ENCODE measurements around the gene TRIM47. TPM values are rescaled to one million over a fixed set of nuclear protein-coding genes. Genes with fewer than 3 reads are reported as not detected.

Gene TRIM47
- total and polyA plus RNA-seq, 8 donors, result 3.5 to 40.4 (median 18.1) TPM

DNA sequence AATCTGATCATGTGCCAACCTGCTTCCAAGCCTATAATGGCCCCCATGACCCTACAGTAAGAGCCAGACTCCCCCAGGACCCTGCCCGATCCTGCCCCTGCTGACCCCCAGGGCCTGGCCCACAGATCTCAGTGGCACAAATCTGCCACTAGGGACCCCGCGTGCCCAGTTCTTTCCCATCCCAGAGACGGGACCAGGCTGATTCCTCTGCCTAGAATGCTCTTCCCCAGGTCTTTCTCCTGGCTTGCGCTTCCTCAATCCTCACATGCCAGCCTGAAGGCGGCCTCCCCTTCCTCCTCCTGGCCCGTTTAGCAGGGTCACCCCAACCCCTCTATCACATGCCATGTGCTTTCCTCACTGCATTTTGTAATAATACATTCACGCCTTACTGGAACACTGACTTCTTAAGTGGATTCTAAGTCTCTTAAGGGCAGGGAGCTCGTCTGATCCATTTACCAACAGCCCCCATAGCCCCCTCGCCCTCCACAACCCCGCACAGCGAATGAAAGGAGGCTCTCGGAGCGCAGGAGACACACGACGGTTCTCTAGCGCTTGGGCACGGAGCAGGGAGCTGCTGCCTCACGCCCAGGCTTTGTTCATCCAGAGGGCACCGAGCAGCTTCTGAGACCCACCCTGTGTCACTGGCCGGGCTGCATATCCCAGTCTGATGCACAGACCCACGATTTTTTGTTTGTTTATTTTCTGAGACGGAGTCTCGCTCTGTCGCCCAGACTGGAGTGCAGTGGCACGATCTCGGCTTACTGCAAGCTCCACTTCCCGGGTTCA is 17.2 kb upstream of the TRIM47 start:
- intact Hi-C loops (cut with DNase I; ENCODE audit: low total_unique reads), result no loop called here
- 21 to 27% (median 22%) methylated on average over 28 of the region's 28 CpGs for WGBS, 5 donors

DNA sequence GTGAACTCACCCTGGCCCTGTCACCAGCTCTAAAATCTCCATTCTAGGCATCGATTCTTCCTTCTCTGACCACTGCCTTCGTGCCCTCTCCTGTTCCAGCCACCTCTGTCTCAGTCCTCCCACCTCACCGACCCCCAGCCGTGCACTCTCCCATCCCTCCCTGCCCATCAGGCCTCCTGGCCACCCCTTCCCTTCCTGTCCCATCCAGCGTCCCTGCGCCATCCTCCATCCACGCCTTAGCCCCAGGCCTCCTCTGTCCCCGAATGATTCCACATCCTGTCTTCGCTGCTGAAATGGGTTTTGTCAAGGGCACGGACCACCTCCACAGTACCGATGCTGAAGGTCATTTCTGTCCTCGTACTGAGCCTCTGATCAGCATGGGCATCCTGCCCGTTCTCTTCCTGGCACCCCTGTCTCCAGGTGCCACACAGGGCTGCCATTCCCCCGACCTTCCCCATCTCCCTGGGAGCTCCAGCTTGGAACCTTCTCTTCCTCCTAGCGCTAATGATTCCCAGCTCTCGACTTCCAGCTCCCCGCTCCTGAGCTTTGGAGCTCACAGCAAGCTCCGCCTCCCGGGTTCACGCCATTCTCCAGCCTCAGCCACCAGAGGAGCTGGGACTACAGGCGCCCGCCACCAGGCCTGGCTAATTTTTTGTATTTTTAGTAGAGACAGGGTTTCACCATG is 15.8 kb upstream of the TRIM47 start:
- peak overlapping the region in 3 of 5 donors; percentile 7 to 97 (median 94) for H3K27ac ChIP-seq
- no peaks in the 10 kb centered on the region for H3K27me3 ChIP-seq
- TF ChIP-seq, protein P1, sequence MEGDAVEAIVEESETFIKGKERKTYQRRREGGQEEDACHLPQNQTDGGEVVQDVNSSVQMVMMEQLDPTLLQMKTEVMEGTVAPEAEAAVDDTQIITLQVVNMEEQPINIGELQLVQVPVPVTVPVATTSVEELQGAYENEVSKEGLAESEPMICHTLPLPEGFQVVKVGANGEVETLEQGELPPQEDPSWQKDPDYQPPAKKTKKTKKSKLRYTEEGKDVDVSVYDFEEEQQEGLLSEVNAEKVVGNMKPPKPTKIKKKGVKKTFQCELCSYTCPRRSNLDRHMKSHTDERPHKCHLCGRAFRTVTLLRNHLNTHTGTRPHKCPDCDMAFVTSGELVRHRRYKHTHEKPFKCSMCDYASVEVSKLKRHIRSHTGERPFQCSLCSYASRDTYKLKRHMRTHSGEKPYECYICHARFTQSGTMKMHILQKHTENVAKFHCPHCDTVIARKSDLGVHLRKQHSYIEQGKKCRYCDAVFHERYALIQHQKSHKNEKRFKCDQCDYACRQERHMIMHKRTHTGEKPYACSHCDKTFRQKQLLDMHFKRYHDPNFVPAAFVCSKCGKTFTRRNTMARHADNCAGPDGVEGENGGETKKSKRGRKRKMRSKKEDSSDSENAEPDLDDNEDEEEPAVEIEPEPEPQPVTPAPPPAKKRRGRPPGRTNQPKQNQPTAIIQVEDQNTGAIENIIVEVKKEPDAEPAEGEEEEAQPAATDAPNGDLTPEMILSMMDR (IDR thresholded peaks at IDR 0.05), result no peak
- TF ChIP-seq POLR2A (IDR thresholded peaks at IDR 0.05) (no peak), EP300 (IDR thresholded peaks at IDR 0.05) (no peak), POLR2AphosphoS5 (IDR thresholded peaks at IDR 0.05) (no peak)
- no peak overlapping the region for H3K4me3 ChIP-seq
- no peaks in the 10 kb centered on the region for H3K9me3 ChIP-seq
- DNase-seq, result peak in 1 of 2 donors; percentile 33
- WGBS, 5 donors, result 77 to 81% (median 79%) methylated on average over 22 of the region's 22 CpGs
- intact Hi-C loops (cut with DNase I; ENCODE audit: low total_unique reads), result no loop called here
- peaks cover 19 to 60% (median 44%) of the 10 kb centered on the region in 4 donors for H3K4me1 ChIP-seq
- H3K36me3 ChIP-seq, result peaks cover 38 to 54% (median 49%) of the 10 kb centered on the region in 4 donors

More for the DNA sequence above, 17.2 kb upstream of the TRIM47 start:
- peak in 1 of 2 donors; percentile 43 for DNase-seq
- H3K27me3 ChIP-seq, result no peaks in the 10 kb centered on the region
- no peaks in the 10 kb centered on the region for H3K9me3 ChIP-seq
- H3K27ac ChIP-seq, result peak overlapping the region; percentile 91 to 97 (median 94)
- TF ChIP-seq, protein P1 (IDR thresholded peaks at IDR 0.05), result peak in 2 of 7 experiments; percentile 5 to 19
- TF ChIP-seq POLR2AphosphoS5 (IDR thresholded peaks at IDR 0.05), result no peak
- no peak for TF ChIP-seq EP300 (IDR thresholded peaks at IDR 0.05)
- H3K4me1 ChIP-seq, result peaks cover 19 to 60% (median 44%) of the 10 kb centered on the region in 4 donors
- peak overlapping the region; percentile 74 to 85 (median 80) for H3K4me3 ChIP-seq
- H3K36me3 ChIP-seq, result peaks cover 35 to 56% (median 49%) of the 10 kb centered on the region in 4 donors

DNA sequence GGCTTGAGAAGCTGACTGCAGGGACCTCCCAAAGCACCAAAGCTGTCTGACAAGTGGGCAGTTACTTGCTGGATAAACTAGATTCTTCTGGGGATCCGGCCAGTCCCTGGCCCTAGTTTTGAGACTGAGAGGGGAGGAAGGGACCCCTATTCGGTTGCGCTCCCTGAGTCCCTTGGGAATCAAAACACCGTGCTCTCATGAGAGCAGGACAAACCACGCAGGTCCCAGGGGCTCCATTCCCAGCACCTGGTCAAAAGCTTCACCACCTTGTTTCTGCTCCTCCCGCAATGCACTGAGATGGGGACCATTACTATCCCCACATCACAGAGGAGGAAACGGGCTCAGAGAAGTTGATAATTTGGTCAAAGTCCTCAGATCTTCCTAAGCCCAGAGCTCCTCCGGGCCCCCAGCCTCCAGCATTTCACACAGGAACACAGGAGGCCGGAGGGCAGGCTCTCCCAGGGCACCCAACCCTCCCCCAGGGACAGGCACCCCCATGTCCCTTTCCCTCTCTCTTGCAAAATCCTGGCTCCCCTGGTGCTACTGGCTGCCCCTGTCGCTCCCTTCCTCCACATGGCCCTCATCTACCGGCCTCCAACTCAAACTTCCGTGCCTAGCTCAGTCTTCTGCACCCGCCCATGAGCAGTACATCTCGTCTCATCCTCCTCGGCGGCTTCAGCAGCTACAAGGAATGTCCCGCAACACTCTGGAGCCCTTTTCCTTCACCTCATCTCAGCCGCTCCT is 15.1 kb upstream of the TRIM47 start:
- no peak overlapping the region for H3K4me3 ChIP-seq
- H3K4me1 ChIP-seq, result peaks cover 19 to 60% (median 44%) of the 10 kb centered on the region in 4 donors
- H3K36me3 ChIP-seq, result peaks cover 31 to 52% (median 46%) of the 10 kb centered on the region in 4 donors
- H3K27me3 ChIP-seq, result no peaks in the 10 kb centered on the region
- WGBS, 5 donors, result 88 to 91% (median 88%) methylated on average over 16 to 18 of the region's 18 CpGs
- no peaks in the 10 kb centered on the region for H3K9me3 ChIP-seq
- H3K27ac ChIP-seq, result peak overlapping the region in 2 of 5 donors; percentile 24 to 39
- no peak for TF ChIP-seq POLR2A (IDR thresholded peaks at IDR 0.05)
- TF ChIP-seq EP300 (IDR thresholded peaks at IDR 0.05), result no peak
- no peak for TF ChIP-seq POLR2AphosphoS5 (IDR thresholded peaks at IDR 0.05)
- TF ChIP-seq, protein P1 (IDR thresholded peaks at IDR 0.05), result no peak
- no peak for DNase-seq
- intact Hi-C loops (cut with DNase I; ENCODE audit: low total_unique reads), result no loop called here

All from stomach (tissue), 9 donors.